ENCODE data around the gene PCBP4. TPM values are rescaled to one million over a fixed set of nuclear protein-coding genes. Genes with fewer than 3 reads are reported as not detected.

PCBP4 gene
- total RNA-seq, 1 donor from 2014 or later, result 30.5 TPM

- Histone ChIP-seq H3K4me3 (no peak overlapping the region), H3K36me3 (peaks cover 6% of the 10 kb centered on the region), H2AFZ (replicated peaks) (no peak overlapping the region), H3K4me2 (no peak overlapping the region), H3K4me1 (peaks cover 10% of the 10 kb centered on the region), H3K79me2 (ENCODE audit: low read depth) (peaks cover 14% of the 10 kb centered on the region), H3F3A (ENCODE audit: low read depth) (peaks cover 47% of the 10 kb centered on the region), H3K27ac (no peak overlapping the region), H3K9me3 (ENCODE audit: low read depth) (no peaks in the 10 kb centered on the region), H4K20me1 (ENCODE audit: low read depth) (peaks cover 7% of the 10 kb centered on the region), H3K9ac (no peak overlapping the region), H3K27me3 (no peaks in the 10 kb centered on the region)
- Mint-ChIP-seq H3K27ac (no peak overlapping the region), H3K27me3 (ENCODE audit: insufficient read depth, low read depth) (peaks cover 11% of the 10 kb centered on the region), H3K4me3 (no peak overlapping the region), H3K4me1 (peaks cover 28% of the 10 kb centered on the region), H3K36me3 (peaks cover 9% of the 10 kb centered on the region), H3K9me3 (no peaks in the 10 kb centered on the region)
- no peak for DNase-seq (ENCODE audit: low spot score)
- TF ChIP-seq CTCF (IDR thresholded peaks at IDR 0.05), result no peak
- TF ChIP-seq EZH2 (IDR thresholded peaks at IDR 0.05), result no peak
- no peak for TF ChIP-seq EZH2phosphoT487 (IDR thresholded peaks at IDR 0.05)
These were observed 20.3 kb upstream of the PCBP4 start for GRCh38 chr3:51987568-51987967.

- no peak overlapping the region for H3K4me3 Mint-ChIP-seq
- no peak overlapping the region for H3K27ac ChIP-seq
- no peak overlapping the region for H3K4me3 ChIP-seq
- H2AFZ ChIP-seq (replicated peaks), result no peak overlapping the region
- H3K4me2 ChIP-seq, result no peak overlapping the region
- peaks cover 4% of the 10 kb centered on the region for H3K36me3 Mint-ChIP-seq
- DNase-seq (ENCODE audit: low spot score), result no peak
- no peaks in the 10 kb centered on the region for H3K9me3 Mint-ChIP-seq
- H3K27me3 Mint-ChIP-seq (ENCODE audit: insufficient read depth, low read depth), result peaks cover 10% of the 10 kb centered on the region
- peaks cover 43% of the 10 kb centered on the region for H3F3A ChIP-seq (ENCODE audit: low read depth)
- no peak for TF ChIP-seq CTCF (IDR thresholded peaks at IDR 0.05)
- TF ChIP-seq EZH2 (IDR thresholded peaks at IDR 0.05), result no peak
- no peak for TF ChIP-seq EZH2phosphoT487 (IDR thresholded peaks at IDR 0.05)
- H3K4me1 ChIP-seq, result peaks cover 16% of the 10 kb centered on the region
- no peak overlapping the region for H3K27ac Mint-ChIP-seq
- H3K9me3 ChIP-seq (ENCODE audit: low read depth), result no peaks in the 10 kb centered on the region
- peaks cover 10% of the 10 kb centered on the region for H3K79me2 ChIP-seq (ENCODE audit: low read depth)
- peaks cover 29% of the 10 kb centered on the region for H3K4me1 Mint-ChIP-seq
- H4K20me1 ChIP-seq (ENCODE audit: low read depth), result no peaks in the 10 kb centered on the region
- no peaks in the 10 kb centered on the region for H3K27me3 ChIP-seq
- H3K9ac ChIP-seq, result no peak overlapping the region
- H3K36me3 ChIP-seq, result no peaks in the 10 kb centered on the region
These were observed 19.0 kb upstream of the PCBP4 start for GRCh38 chr3:51986010-51986947.

GRCh38 chr3:51985063-51985462 lies 17.8 kb upstream of the PCBP4 start:
- Histone ChIP-seq H3K4me3 (no peak overlapping the region), H3K9me3 (ENCODE audit: low read depth) (no peaks in the 10 kb centered on the region), H3K4me1 (peaks cover 16% of the 10 kb centered on the region), H4K20me1 (ENCODE audit: low read depth) (no peaks in the 10 kb centered on the region), H3K27ac (no peak overlapping the region), H3K27me3 (no peaks in the 10 kb centered on the region), H3F3A (ENCODE audit: low read depth) (peaks cover 39% of the 10 kb centered on the region), H3K36me3 (no peaks in the 10 kb centered on the region), H3K9ac (no peak overlapping the region), H3K79me2 (ENCODE audit: low read depth) (peaks cover 10% of the 10 kb centered on the region), H2AFZ (replicated peaks) (no peak overlapping the region), H3K4me2 (no peak overlapping the region)
- Mint-ChIP-seq H3K4me3 (no peak overlapping the region), H3K36me3 (peaks cover 3% of the 10 kb centered on the region), H3K9me3 (no peaks in the 10 kb centered on the region), H3K4me1 (peaks cover 27% of the 10 kb centered on the region), H3K27ac (no peak overlapping the region), H3K27me3 (ENCODE audit: insufficient read depth, low read depth) (peaks cover 8% of the 10 kb centered on the region)
- no peak for TF ChIP-seq EZH2 (IDR thresholded peaks at IDR 0.05)
- no peak for DNase-seq (ENCODE audit: low spot score)

GRCh38 chr3:51984269-51984647 lies 17.0 kb upstream of the PCBP4 start:
- Mint-ChIP-seq H3K4me1 (peaks cover 27% of the 10 kb centered on the region), H3K27ac (no peak overlapping the region), H3K9me3 (no peaks in the 10 kb centered on the region), H3K27me3 (ENCODE audit: insufficient read depth, low read depth) (peaks cover 6% of the 10 kb centered on the region), H3K36me3 (peaks cover 3% of the 10 kb centered on the region), H3K4me3 (peak overlapping the region; percentile 86)
- Histone ChIP-seq H3K4me2 (peak overlapping the region; percentile 77), H3K27ac (no peak overlapping the region), H3K9ac (no peak overlapping the region), H3K36me3 (no peaks in the 10 kb centered on the region), H3K27me3 (no peaks in the 10 kb centered on the region), H3K79me2 (ENCODE audit: low read depth) (peaks cover 10% of the 10 kb centered on the region), H4K20me1 (ENCODE audit: low read depth) (no peaks in the 10 kb centered on the region), H3K4me1 (peaks cover 16% of the 10 kb centered on the region), H2AFZ (replicated peaks) (no peak overlapping the region), H3K9me3 (ENCODE audit: low read depth) (no peaks in the 10 kb centered on the region), H3K4me3 (no peak overlapping the region), H3F3A (ENCODE audit: low read depth) (peaks cover 32% of the 10 kb centered on the region)
- TF ChIP-seq CTCF (IDR thresholded peaks at IDR 0.05) (no peak), EZH2phosphoT487 (IDR thresholded peaks at IDR 0.05) (no peak), EZH2 (IDR thresholded peaks at IDR 0.05) (no peak)
- DNase-seq (ENCODE audit: low spot score), result no peak

Measured in neural progenitor cell (in vitro differentiated cells).